HS-5 (cell line): ENCODE results near the gene C2orf49.

Source experiments
- DNase-seq: peaks from one replicate; pipeline ENCODE4 v3.0.0-alpha.2; 2012; ENCODE audit warnings: low read depth

Gene C2orf49

DNA sequence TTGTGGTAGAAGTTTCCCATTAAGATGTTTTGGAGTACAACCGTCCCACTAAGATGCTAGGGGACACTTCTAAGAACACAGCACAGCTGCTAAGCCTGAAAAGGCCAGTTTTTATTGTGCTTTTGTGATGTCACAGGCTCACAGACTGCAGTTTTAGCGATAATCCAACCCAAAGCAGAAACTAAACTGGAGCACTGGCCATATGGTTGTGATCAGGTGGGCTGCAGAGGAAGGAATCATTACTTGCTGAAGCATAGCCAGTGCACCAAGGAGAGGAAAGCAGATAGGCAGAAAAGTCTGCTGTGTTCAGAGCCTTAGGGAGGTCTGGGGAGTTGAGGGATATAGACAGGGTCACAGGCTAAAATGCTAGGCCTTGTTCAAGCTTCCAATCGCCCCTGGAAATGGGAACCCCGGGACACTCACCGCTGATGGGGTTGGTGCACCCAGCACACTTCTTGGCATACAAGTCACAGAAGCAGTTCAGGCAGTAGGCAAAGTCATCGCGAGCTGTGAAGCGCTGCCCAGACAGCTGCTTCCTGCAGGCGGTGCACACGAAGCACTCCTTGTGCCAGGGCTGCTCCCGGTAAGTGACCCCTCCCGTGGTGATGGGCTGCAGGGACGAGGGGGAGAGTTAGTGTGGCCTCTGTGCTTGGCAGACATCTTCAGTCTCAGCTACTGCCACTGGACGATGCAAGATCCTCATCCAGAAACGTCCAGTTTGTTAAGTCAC lies 25.7 kb downstream of the C2orf49 start:
- DNase-seq, result no peak

- DNase-seq, result no peak
Observed at GRCh38 chr2:105364436-105365139, 27.2 kb downstream of the C2orf49 start.

DNA sequence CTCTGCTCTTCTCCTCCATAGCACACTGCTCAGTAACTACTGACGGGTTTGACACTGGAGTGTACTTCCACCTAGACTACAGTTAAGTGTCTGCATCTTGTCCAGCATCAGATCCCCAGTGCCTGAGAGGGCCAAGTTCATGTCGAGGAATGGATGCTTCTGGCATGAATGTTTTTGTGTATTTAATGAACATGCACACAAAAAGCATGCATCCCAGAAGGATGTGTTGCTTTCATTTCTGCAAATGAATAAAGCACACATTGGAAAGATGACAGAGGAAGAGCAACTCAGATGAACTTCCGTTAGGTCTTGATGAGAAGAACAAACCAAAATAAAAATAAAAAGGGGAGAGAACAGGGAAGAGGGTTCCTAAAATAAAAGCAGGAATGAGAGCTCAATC lies 27.9 kb downstream of the C2orf49 start:
- no peak for DNase-seq

DNA sequence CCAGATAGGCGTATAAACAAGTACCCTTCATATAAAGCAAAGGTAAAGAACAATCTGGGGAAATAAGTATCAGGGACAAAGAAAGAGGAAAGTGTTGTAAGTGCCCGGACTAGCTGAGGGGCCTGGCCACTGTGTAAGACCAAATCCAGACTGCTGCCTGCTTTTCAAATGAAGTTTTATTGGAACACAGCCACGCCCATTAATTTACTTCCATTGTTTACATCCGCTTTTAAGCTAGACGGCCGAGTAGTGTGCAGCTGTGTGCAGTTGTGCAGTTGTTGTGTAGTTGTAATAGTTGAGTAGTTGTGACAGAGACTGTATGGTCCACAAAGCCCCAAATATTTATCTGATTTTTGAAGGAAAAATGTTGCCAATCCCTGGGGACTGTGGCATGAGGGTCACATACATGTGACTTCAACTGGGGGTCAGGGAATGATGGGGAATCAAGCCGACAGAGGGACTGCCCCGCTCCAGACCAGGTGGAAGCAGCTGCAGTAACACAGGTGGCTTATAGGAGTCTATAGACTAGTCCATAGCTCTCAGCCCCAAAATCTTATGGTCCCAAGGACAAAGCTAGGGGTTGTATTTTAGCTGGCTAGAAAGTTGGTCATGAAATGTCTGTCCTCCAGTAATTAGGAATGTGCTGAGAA lies 31.5 kb downstream of the C2orf49 start:
- no peak for DNase-seq

GRCh38 chr2:105369777-105370690 lies 32.7 kb downstream of the C2orf49 start:
- DNase-seq, result no peak

DNA sequence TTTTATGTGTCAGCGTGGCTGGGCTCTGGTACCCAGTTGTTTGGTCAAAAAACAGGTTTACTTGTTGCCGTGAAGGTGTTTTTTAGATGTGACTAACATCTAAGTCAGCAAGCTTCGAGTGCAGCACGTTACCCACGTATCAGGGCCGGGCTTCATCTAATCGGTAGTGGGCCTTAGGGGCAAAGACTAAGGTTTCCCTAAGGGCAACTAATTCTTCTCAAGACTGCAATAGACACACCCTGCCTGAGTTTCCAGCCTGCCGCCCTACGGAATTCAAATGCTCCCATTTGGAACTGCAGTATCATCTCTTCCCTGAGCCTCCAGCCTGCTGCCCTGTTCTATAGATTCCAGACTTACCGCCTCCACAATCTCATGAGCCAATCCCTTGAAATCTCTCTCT lies 33.8 kb downstream of the C2orf49 start:
- DNase-seq, result no peak

- no peak for DNase-seq
Observed at GRCh38 chr2:105371810-105372209, 34.5 kb downstream of the C2orf49 start.

DNA sequence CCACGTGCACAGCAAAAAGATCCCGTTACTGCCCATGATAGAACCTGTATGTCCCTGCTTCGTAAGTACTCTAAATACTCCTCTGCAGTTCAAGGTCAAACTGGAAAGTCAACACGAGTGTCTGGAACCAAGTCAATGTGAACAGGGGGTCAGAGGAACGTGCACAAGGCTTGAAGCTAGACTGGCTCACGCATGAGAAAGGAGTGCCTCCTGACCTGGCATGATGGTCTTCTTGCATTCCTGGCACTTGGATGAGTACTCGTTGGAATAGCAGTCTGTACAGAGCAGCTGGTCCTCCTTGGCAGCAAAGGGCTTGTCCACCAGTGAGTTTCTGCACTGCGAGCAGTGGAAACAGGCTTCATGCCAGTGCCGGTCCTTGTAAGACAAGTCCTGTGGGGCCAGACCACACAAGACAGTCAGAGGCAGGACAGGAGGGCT lies 36.0 kb downstream of the C2orf49 start:
- no peak for DNase-seq

DNA sequence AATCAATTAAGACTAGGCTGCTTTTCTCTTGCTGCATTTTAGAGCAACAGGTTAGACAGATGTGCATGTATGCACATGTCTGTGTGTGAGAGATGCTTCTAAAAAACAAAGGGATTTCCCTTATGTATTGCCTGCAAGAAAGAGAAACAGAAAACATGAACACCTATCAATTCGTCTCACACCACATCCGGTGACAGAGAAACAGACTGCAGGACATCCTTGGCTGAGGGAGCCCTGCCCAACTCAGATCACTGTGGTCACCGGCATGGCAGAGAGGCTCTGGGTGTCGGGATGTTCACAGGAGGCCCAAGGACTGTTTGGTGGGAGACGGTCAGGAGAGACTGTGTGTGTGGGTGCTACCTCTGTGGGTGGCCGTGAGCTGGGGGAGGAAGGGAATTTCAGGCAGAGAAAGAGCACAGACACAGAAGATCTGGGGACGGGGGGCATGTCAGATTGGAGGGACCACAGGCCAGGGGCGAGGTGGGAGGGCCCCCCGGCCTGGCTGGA lies 36.6 kb downstream of the C2orf49 start:
- DNase-seq, result no peak

DNA sequence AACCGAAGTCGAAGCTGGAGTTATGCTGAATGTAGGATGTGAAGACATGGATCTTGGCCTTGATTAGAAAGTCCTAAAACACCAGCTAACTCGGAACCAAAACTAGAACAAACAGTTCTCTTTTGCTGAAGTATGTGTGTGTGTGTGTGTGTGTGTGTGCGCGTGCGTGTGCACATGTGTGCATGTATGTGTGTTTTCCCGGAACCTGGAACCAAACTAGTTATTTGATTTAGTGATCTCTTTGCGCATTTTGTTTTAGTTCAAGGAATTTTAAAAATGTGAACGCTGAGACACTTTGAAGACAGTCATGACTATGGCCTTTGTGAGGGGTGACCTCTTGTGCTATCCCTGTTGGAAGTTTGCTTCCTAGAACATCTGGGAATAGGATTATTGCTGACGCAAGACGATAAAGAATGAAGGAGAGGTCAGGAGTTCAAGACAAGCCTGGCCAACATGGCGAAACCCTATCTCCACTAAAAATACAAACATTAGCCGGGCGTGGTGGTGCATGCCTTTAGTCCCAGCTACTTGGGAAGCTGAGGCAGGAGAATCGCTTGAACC lies 37.7 kb downstream of the C2orf49 start:
- DNase-seq, result no peak

DNA sequence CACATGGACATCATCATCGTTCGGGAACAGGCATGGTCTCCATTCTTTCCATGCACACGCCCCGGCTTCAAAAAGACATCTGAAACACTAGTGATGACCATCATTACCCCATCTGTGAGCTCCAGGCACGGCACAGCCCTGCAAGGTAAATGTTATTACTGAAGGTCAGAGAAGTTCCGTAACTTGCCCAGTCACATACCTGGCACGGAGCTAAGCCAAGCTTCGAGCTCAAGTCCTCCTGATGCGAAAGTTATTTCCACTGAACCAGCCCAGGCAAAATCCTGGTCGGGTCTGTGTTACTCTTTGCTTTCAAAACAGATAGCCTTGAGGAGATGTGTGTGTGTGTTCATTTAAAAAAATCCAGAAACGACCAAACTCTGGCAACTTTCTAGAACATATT lies 38.7 kb downstream of the C2orf49 start:
- DNase-seq, result no peak

GRCh38 chr2:105376789-105377240 lies 39.5 kb downstream of the C2orf49 start:
- DNase-seq, result no peak

GRCh38 chr2:105377871-105378270 lies 40.5 kb downstream of the C2orf49 start:
- DNase-seq, result no peak

DNA sequence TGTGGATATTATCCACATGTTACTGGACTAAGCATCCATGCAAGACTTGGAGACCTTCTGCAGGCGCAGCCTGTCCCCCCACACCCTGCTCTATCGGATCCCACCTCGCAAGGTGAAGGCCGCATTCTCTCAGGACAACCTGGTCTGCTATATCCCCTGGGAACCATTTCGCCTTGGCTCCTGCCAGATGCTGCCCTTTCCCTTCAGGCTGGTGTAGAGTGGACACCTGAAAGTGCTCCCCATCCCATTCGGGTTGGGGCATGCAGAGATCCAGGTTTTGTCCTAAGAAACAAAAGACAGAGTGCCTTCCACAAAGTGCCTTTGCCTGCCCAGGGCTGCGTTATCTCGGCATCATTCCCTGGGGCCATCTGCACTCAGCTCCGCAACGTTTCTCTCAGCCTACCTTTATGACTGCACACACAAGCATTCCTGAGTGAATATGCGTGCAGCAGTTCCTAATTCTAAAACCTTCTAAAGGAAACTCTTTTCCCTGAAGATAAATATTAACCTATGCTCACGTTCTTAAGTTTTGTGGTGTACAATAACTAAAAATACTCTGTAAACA lies 41.0 kb downstream of the C2orf49 start:
- no peak for DNase-seq

GRCh38 chr2:105378921-105379383 lies 41.6 kb downstream of the C2orf49 start:
- DNase-seq, result no peak

GRCh38 chr2:105379741-105380186 lies 42.4 kb downstream of the C2orf49 start:
- no peak for DNase-seq

DNA sequence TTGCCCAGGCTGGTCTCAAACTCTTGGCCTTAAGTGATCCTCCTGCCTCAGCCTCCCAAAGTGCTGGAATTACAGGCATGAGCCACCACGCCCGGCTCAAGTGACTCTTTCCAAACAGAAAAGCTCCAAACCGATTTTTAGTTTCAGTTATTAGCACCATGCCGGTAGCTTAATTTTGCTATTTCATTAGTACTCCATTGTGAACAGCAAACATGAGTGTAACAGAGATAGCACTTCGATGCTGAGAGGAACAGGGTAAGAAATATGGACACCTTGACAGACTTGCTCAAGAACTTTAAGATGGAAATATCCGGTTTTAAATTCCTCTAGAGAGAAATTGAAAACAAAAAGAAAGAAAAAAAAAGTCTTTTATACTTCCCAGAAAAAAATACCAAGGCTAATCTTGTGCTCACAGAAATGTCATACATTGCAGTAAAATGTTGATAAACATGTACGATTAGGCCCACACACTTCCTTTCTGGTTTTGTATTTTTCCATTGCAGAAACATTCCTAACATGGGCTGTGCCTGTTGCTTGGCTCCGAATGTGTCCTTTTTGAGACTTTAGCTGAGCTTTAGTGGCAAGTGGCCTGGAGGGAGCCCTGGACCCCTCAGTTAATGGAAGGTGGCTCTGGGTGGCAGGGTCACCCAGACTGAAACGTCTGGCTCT lies 43.2 kb downstream of the C2orf49 start:
- no peak for DNase-seq

DNA sequence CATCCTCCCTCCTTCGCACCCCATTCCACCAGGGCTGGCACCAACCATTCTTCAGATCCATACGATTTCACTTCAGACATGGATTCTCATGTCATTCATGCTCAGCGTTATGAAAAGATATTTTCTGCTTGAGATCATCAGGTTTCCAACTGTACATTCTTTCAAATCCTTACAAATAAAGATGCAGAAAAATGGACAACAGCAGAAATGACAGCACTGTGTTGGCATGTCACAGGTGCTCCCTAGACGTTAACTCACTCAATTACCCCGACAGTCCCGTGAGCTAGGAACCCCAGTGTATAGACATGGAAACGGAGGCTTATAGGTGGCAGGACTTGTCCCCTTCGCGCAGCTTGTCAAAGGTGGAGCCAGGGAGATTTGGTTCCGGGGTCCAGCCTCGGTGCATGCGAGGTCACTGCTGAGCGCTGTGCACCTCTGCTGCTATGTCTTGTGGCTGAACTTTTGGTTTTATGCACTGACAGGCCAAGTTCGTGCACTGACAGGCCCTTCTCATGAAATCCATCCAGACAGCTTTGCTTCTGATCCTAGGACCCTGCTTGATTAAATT lies 43.8 kb downstream of the C2orf49 start:
- DNase-seq, result no peak

DNA sequence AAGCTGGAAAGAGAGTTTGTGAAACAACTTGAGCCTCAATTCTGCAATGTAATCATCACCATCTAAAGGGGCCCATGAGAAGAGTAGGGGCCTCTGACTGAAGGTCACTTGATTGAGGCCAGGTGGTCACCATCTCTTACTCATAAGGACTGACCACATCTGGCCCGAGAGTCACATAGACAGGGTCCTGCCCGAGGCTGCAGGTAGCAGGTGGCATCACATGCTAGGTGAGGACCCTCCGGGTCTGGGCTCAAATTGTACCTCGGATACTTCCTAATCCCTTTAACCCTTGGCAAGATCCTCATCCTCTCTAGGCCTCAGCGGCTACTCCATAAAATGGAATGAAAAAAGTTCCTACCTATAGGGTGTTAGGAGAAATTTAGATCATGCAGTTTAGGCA lies 44.8 kb downstream of the C2orf49 start:
- DNase-seq, result no peak
